Endothelial cell of umbilical vein (primary cell): ENCODE results near the gene ABCG5.

Experiments
- CTCF ChIP-seq, 2 donors: IDR thresholded peaks; 1 replicate in 1 of 2; 2 replicates in 1 of 2; pipeline ENCODE4 v1.5.1; 2011; ENCODE audit warnings: low read length in 2 of 2, mild to moderate bottlenecking in 2 of 2, moderate library complexity in 2 of 2, control low read depth in 1 of 2, inconsistent platforms in 1 of 2, low read depth in 1 of 2; ENCODE audit not compliant: insufficient read depth in 1 of 2; ENCODE audit errors: extremely low read depth in 1 of 2
- EZH2 ChIP-seq: IDR thresholded peaks from 2 replicates; pipeline ENCODE4 v1.6.1; 2012; ENCODE audit warnings: borderline replicate concordance, low read depth, mild to moderate bottlenecking, moderate library complexity, low read length, inconsistent platforms; ENCODE audit not compliant: severe bottlenecking
- FOS ChIP-seq: IDR thresholded peaks from 2 replicates; pipeline ENCODE4 v1.6.1; 2011; ENCODE audit warnings: mild to moderate bottlenecking, low read length, moderate library complexity, borderline replicate concordance; ENCODE audit not compliant: insufficient read depth
- GATA2 ChIP-seq: IDR thresholded peaks from 2 replicates; pipeline ENCODE4 v1.7.0; 2011; ENCODE audit warnings: low read depth, mild to moderate bottlenecking, moderate library complexity, mixed read lengths, low read length; ENCODE audit not compliant: insufficient read length, insufficient read depth
- JUN ChIP-seq: IDR thresholded peaks from 2 replicates; pipeline ENCODE4 v1.6.1; 2011; ENCODE audit warnings: borderline replicate concordance, low read depth; ENCODE audit not compliant: insufficient read length, insufficient read depth
- MAX ChIP-seq: IDR thresholded peaks from 2 replicates; pipeline ENCODE4 v1.6.1; 2011; ENCODE audit not compliant: insufficient read depth, insufficient read length
- MYC ChIP-seq: IDR thresholded peaks from one replicate; pipeline ENCODE4 v1.6.1; 2011; ENCODE audit warnings: mild to moderate bottlenecking, low read depth, low read length
- POLR2A ChIP-seq: IDR thresholded peaks from 2 replicates; pipeline ENCODE4 v1.6.1; 2012; ENCODE audit warnings: low read depth, mild to moderate bottlenecking, control low read depth, low read length
- POLR2AphosphoS5 ChIP-seq: IDR thresholded peaks from 2 replicates; pipeline ENCODE4 v1.6.1; 2012; ENCODE audit warnings: low read depth, mild to moderate bottlenecking, control low read depth, low read length, moderate library complexity; ENCODE audit not compliant: insufficient read depth

GRCh38 chr2:43851011-43851980, 12.7 kb upstream of the ABCG5 start:
- TF ChIP-seq POLR2A, result no peak
- no peak for TF ChIP-seq CTCF (IDR thresholded peaks at IDR 0.05; ENCODE audit: extremely low read depth in 1 of 2, insufficient read depth in 1 of 2, low read depth in 1 of 2, low read length in 2 of 2)
- TF ChIP-seq EZH2, result no peak
- no peak for TF ChIP-seq POLR2AphosphoS5
- TF ChIP-seq MYC, result no peak
- no peak for TF ChIP-seq GATA2
- TF ChIP-seq MAX, result no peak
- TF ChIP-seq FOS, result no peak
- TF ChIP-seq JUN, result no peak
